ENCODE results near the gene PXDN.

The PXDN gene

DNA sequence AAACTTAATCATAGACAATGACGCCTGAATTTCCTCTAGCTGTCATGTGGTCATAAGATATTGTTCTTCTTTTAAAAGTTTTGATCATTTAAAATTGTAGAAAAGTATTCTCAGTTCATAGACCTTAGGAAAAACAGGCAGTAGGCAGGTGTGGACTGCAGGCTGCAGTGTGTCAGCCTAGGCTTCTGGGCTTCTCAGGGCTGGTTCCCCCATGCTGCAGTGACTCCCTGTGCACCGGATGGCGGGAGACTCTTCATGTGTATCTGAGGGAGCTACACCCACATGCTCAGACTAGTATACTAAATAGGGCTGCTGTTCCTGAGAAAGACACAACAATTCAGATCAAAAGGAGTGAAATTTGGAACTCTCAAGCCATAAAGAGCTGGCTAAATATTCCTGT is 72.4 kb downstream of the PXDN start:
- DNase-seq: no peak
- H3K4me3 ChIP-seq (ENCODE audit: low read length): no peak overlapping the region
- no peak overlapping the region for H2AFZ ChIP-seq (ENCODE audit: low read length)
- TF ChIP-seq EZH2phosphoT487 (IDR thresholded peaks at IDR 0.05; ENCODE audit: low read length) (no peak), EZH2 (optimal IDR thresholded peaks at IDR 0.05; ENCODE audit: low read depth, low read length) (no peak)
- TF ChIP-seq, protein P1, sequence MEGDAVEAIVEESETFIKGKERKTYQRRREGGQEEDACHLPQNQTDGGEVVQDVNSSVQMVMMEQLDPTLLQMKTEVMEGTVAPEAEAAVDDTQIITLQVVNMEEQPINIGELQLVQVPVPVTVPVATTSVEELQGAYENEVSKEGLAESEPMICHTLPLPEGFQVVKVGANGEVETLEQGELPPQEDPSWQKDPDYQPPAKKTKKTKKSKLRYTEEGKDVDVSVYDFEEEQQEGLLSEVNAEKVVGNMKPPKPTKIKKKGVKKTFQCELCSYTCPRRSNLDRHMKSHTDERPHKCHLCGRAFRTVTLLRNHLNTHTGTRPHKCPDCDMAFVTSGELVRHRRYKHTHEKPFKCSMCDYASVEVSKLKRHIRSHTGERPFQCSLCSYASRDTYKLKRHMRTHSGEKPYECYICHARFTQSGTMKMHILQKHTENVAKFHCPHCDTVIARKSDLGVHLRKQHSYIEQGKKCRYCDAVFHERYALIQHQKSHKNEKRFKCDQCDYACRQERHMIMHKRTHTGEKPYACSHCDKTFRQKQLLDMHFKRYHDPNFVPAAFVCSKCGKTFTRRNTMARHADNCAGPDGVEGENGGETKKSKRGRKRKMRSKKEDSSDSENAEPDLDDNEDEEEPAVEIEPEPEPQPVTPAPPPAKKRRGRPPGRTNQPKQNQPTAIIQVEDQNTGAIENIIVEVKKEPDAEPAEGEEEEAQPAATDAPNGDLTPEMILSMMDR (IDR thresholded peaks at IDR 0.05; ENCODE audit: low read length): no peak
- H4K20me1 ChIP-seq (ENCODE audit: insufficient read depth, low read length): no peaks in the 10 kb centered on the region
- H3K4me2 ChIP-seq (ENCODE audit: low read depth, low read length): no peak overlapping the region
- no peaks in the 10 kb centered on the region for H3K79me2 ChIP-seq (ENCODE audit: low read length)
- H3K36me3 ChIP-seq (replicated peaks; ENCODE audit: insufficient read depth, low read length): no peaks in the 10 kb centered on the region
- H3K27ac ChIP-seq (ENCODE audit: low read length): peak overlapping the region; percentile 30; the same call in 1 of the 2 replicates
- no peaks in the 10 kb centered on the region for H3K9me2 ChIP-seq (replicated peaks; ENCODE audit: insufficient read depth, low read length)
- no peaks in the 10 kb centered on the region for H3K4me1 ChIP-seq (ENCODE audit: low read length)
- H3K27me3 ChIP-seq (replicated peaks; ENCODE audit: insufficient read depth, low read length): no peaks in the 10 kb centered on the region
- no peaks in the 10 kb centered on the region for H3K9me3 ChIP-seq (replicated peaks; ENCODE audit: insufficient read depth, low read length)
- no peaks in the 10 kb centered on the region for H3F3A ChIP-seq (ENCODE audit: insufficient read depth, low read length)
- no peak overlapping the region for H3K9ac ChIP-seq (ENCODE audit: low read length)

- no peak for DNase-seq
- Histone ChIP-seq H3K79me2 (ENCODE audit: low read length) (no peaks in the 10 kb centered on the region), H2AFZ (ENCODE audit: low read length) (no peak overlapping the region), H3K4me2 (ENCODE audit: low read depth, low read length) (no peak overlapping the region), H3K27me3 (replicated peaks; ENCODE audit: insufficient read depth, low read length) (no peaks in the 10 kb centered on the region), H3F3A (ENCODE audit: insufficient read depth, low read length) (no peaks in the 10 kb centered on the region), H3K9me2 (replicated peaks; ENCODE audit: insufficient read depth, low read length) (no peaks in the 10 kb centered on the region), H3K9me3 (replicated peaks; ENCODE audit: insufficient read depth, low read length) (no peaks in the 10 kb centered on the region), H3K27ac (ENCODE audit: low read length) (no peak overlapping the region), H3K4me1 (ENCODE audit: low read length) (no peaks in the 10 kb centered on the region), H3K36me3 (replicated peaks; ENCODE audit: insufficient read depth, low read length) (no peaks in the 10 kb centered on the region), H3K4me3 (ENCODE audit: low read length) (no peak overlapping the region), H4K20me1 (ENCODE audit: insufficient read depth, low read length) (no peaks in the 10 kb centered on the region), H3K9ac (ENCODE audit: low read length) (no peak overlapping the region)
- TF ChIP-seq, protein P1 (IDR thresholded peaks at IDR 0.05; ENCODE audit: low read length): no peak
- TF ChIP-seq EZH2 (optimal IDR thresholded peaks at IDR 0.05; ENCODE audit: low read depth, low read length): no peak
- TF ChIP-seq EZH2phosphoT487 (IDR thresholded peaks at IDR 0.05; ENCODE audit: low read length): no peak
Measured at GRCh38 chr2:1670636-1671035, 73.7 kb downstream of the PXDN start.

- TF ChIP-seq, protein P1 (IDR thresholded peaks at IDR 0.05; ENCODE audit: low read length): no peak
- no peak for TF ChIP-seq EZH2 (optimal IDR thresholded peaks at IDR 0.05; ENCODE audit: low read depth, low read length)
- no peak for TF ChIP-seq EZH2phosphoT487 (IDR thresholded peaks at IDR 0.05; ENCODE audit: low read length)
- no peaks in the 10 kb centered on the region for H3K4me1 ChIP-seq (ENCODE audit: low read length)
- no peak for DNase-seq
- H4K20me1 ChIP-seq (ENCODE audit: insufficient read depth, low read length): no peaks in the 10 kb centered on the region
- H3K27me3 ChIP-seq (replicated peaks; ENCODE audit: insufficient read depth, low read length): no peaks in the 10 kb centered on the region
- H3K9ac ChIP-seq (ENCODE audit: low read length): no peak overlapping the region
- H3K9me3 ChIP-seq (replicated peaks; ENCODE audit: insufficient read depth, low read length): no peaks in the 10 kb centered on the region
- H3K4me2 ChIP-seq (ENCODE audit: low read depth, low read length): no peak overlapping the region
- no peaks in the 10 kb centered on the region for H3K9me2 ChIP-seq (replicated peaks; ENCODE audit: insufficient read depth, low read length)
- no peaks in the 10 kb centered on the region for H3F3A ChIP-seq (ENCODE audit: insufficient read depth, low read length)
- no peak overlapping the region for H2AFZ ChIP-seq (ENCODE audit: low read length)
- H3K36me3 ChIP-seq (replicated peaks; ENCODE audit: insufficient read depth, low read length): no peaks in the 10 kb centered on the region
- H3K27ac ChIP-seq (ENCODE audit: low read length): no peak overlapping the region
- H3K79me2 ChIP-seq (ENCODE audit: low read length): no peaks in the 10 kb centered on the region
- no peak overlapping the region for H3K4me3 ChIP-seq (ENCODE audit: low read length)
Measured at GRCh38 chr2:1665761-1666505, 78.4 kb downstream of the PXDN start.

Data from MM.1S (cell line).